ENCODE data around the gene C6orf120.

DNA sequence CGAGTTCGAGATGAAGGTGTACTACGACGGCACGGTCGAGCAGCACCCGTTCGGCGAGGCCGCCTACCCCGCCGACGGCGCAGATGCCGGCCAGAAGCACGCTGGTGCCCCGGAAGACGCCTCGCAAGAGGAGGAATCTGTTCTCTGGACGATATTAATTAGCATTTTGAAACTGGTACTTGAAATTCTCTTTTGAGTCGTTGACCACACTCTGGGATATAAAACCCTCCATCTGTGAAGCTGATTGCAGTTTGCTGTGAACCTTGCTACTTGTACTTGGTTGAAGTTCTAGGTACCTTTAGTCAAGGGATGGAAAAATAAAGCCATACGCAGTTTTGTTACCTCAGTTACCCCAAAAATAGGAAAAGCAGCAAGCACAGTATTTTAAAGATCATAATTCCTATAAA is 917 bp downstream of the C6orf120 start:
- TF ChIP-seq, protein P1, sequence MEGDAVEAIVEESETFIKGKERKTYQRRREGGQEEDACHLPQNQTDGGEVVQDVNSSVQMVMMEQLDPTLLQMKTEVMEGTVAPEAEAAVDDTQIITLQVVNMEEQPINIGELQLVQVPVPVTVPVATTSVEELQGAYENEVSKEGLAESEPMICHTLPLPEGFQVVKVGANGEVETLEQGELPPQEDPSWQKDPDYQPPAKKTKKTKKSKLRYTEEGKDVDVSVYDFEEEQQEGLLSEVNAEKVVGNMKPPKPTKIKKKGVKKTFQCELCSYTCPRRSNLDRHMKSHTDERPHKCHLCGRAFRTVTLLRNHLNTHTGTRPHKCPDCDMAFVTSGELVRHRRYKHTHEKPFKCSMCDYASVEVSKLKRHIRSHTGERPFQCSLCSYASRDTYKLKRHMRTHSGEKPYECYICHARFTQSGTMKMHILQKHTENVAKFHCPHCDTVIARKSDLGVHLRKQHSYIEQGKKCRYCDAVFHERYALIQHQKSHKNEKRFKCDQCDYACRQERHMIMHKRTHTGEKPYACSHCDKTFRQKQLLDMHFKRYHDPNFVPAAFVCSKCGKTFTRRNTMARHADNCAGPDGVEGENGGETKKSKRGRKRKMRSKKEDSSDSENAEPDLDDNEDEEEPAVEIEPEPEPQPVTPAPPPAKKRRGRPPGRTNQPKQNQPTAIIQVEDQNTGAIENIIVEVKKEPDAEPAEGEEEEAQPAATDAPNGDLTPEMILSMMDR (IDR thresholded peaks at IDR 0.05; ENCODE audit: low read depth, low read length) = no peak
- TF ChIP-seq EZH2phosphoT487 (IDR thresholded peaks at IDR 0.05; ENCODE audit: low read depth) = no peak
